Glutamatergic neuron (in vitro differentiated cells): ENCODE results near the gene MSS51. TPM values are rescaled to one million over a fixed set of nuclear protein-coding genes. Genes with fewer than 3 reads are reported as not detected.

Experiments
- DNase-seq: peaks from one replicate; pipeline ENCODE4 v3.0.0; 2022
- H3K27ac Mint-ChIP-seq: one replicate; pipeline ENCODE4 v1.8.0; 2020; ENCODE audit warnings: mild to moderate bottlenecking, mixed read lengths, inconsistent platforms; ENCODE audit not compliant: unreplicated experiment
- H3K27me3 Mint-ChIP-seq: one replicate; pipeline ENCODE4 v1.8.0; 2020; ENCODE audit warnings: mild to moderate bottlenecking, moderate library complexity, mixed read lengths, inconsistent platforms; ENCODE audit not compliant: unreplicated experiment
- H3K36me3 Mint-ChIP-seq: one replicate; pipeline ENCODE4 v1.8.0; 2020; ENCODE audit warnings: mild to moderate bottlenecking, mixed read lengths, inconsistent platforms; ENCODE audit not compliant: unreplicated experiment
- H3K4me1 Mint-ChIP-seq: one replicate; pipeline ENCODE4 v1.8.0; 2020; ENCODE audit warnings: mild to moderate bottlenecking, low read depth, mixed read lengths, inconsistent platforms; ENCODE audit not compliant: unreplicated experiment
- H3K4me3 Mint-ChIP-seq: one replicate; pipeline ENCODE4 v1.8.0; 2020; ENCODE audit warnings: mild to moderate bottlenecking, mixed read lengths, inconsistent platforms; ENCODE audit not compliant: unreplicated experiment
- H3K9me3 Mint-ChIP-seq: one replicate; pipeline ENCODE4 v1.8.0; 2020; ENCODE audit warnings: mild to moderate bottlenecking, moderate library complexity, mixed read lengths, inconsistent platforms; ENCODE audit not compliant: unreplicated experiment
- CTCF ChIP-seq: fragments of 200-600 bp; sonication (generic); IDR thresholded peaks from one replicate; pipeline ENCODE4 v1.5.0; 2021; ENCODE audit not compliant: partially characterized antibody, unreplicated experiment
- total RNA-seq: library from RNA; stranded (reverse); fragmentation: NEBNext Ultra II Directional; extraction: Animal tissue kit (Norgen Biotek cat#: 25700); gene quantifications from one replicate; pipeline ENCODE4 v1.2.1, GENCODE V29; 2021; ENCODE audit not compliant: unreplicated experiment

Gene MSS51
- total RNA-seq, 1 donor from 2014 or later: 3.5 TPM

- Mint-ChIP-seq H3K27ac (no peak overlapping the region), H3K4me1 (no peaks in the 10 kb centered on the region), H3K9me3 (no peaks in the 10 kb centered on the region), H3K27me3 (no peaks in the 10 kb centered on the region), H3K4me3 (no peak overlapping the region), H3K36me3 (no peaks in the 10 kb centered on the region)
- no peak for TF ChIP-seq CTCF
- DNase-seq: no peak
Observed at GRCh38 chr10:73449113-73449512, 15.8 kb upstream of the MSS51 start.

- no peaks in the 10 kb centered on the region for H3K36me3 Mint-ChIP-seq
- TF ChIP-seq CTCF: no peak
- H3K9me3 Mint-ChIP-seq: no peaks in the 10 kb centered on the region
- DNase-seq: no peak
- H3K4me3 Mint-ChIP-seq: no peak overlapping the region
- H3K27me3 Mint-ChIP-seq: no peaks in the 10 kb centered on the region
- H3K27ac Mint-ChIP-seq: no peak overlapping the region
- H3K4me1 Mint-ChIP-seq: no peaks in the 10 kb centered on the region
Observed at GRCh38 chr10:73448384-73448783, 15.0 kb upstream of the MSS51 start.

GRCh38 chr10:73446926-73447325, 13.6 kb upstream of the MSS51 start:
- no peaks in the 10 kb centered on the region for H3K4me1 Mint-ChIP-seq
- DNase-seq: no peak
- H3K27me3 Mint-ChIP-seq: no peaks in the 10 kb centered on the region
- no peak overlapping the region for H3K27ac Mint-ChIP-seq
- TF ChIP-seq CTCF: no peak
- no peaks in the 10 kb centered on the region for H3K36me3 Mint-ChIP-seq
- no peaks in the 10 kb centered on the region for H3K9me3 Mint-ChIP-seq
- H3K4me3 Mint-ChIP-seq: no peak overlapping the region

- H3K36me3 Mint-ChIP-seq: no peaks in the 10 kb centered on the region
- H3K27ac Mint-ChIP-seq: no peak overlapping the region
- no peaks in the 10 kb centered on the region for H3K27me3 Mint-ChIP-seq
- H3K4me3 Mint-ChIP-seq: no peak overlapping the region
- no peaks in the 10 kb centered on the region for H3K9me3 Mint-ChIP-seq
- TF ChIP-seq CTCF: no peak
- no peak for DNase-seq
- no peaks in the 10 kb centered on the region for H3K4me1 Mint-ChIP-seq
Observed at GRCh38 chr10:73444457-73444856, 11.1 kb upstream of the MSS51 start.

- H3K36me3 Mint-ChIP-seq: no peaks in the 10 kb centered on the region
- no peak overlapping the region for H3K27ac Mint-ChIP-seq
- TF ChIP-seq CTCF: no peak
- H3K9me3 Mint-ChIP-seq: no peaks in the 10 kb centered on the region
- DNase-seq: no peak
- H3K27me3 Mint-ChIP-seq: no peaks in the 10 kb centered on the region
- H3K4me1 Mint-ChIP-seq: peaks cover 4% of the 10 kb centered on the region
- no peak overlapping the region for H3K4me3 Mint-ChIP-seq
Observed at GRCh38 chr10:73439605-73440312, 6.4 kb upstream of the MSS51 start.
